Parathyroid adenoma (tissue), 2 donors: ENCODE data around the gene LIMK2.

ENCODE experiments used
- H2AFZ ChIP-seq: fragments of 300-600 bp; sonication (generic); one replicate; pipeline ENCODE4 v1.7.0; 2017; ENCODE audit warnings: antibody characterized with exemption, mild to moderate bottlenecking
- H3K27ac ChIP-seq: fragments of 300-600 bp; sonication (generic); one replicate; pipeline ENCODE4 v1.7.0; 2017
- H3K27me3 ChIP-seq: fragments of 300-600 bp; sonication (generic); one replicate; pipeline ENCODE4 v1.7.0; 2017; ENCODE audit warnings: low read length; ENCODE audit not compliant: control insufficient read depth, insufficient read depth
- H3K36me3 ChIP-seq: fragments of 300-600 bp; sonication (generic); one replicate; pipeline ENCODE4 v1.7.0; 2017; ENCODE audit warnings: low read length; ENCODE audit not compliant: control insufficient read depth, insufficient read depth
- H3K4me1 ChIP-seq: fragments of 300-600 bp; sonication (generic); one replicate; pipeline ENCODE4 v1.7.0; 2017; ENCODE audit warnings: control low read depth
- H3K4me2 ChIP-seq: fragments of 300-600 bp; sonication (generic); one replicate; pipeline ENCODE4 v1.7.0; 2017; ENCODE audit warnings: low read length
- H3K4me3 ChIP-seq: fragments of 300-600 bp; sonication (generic); one replicate; pipeline ENCODE4 v1.7.0; 2017; ENCODE audit warnings: low read depth, low read length
- H3K79me2 ChIP-seq: fragments of 300-600 bp; sonication (generic); one replicate; pipeline ENCODE4 v1.7.0; 2017; ENCODE audit warnings: control low read depth
- H3K9ac ChIP-seq: fragments of 300-600 bp; sonication (generic); one replicate; pipeline ENCODE4 v1.7.0; 2017; ENCODE audit warnings: mild to moderate bottlenecking
- H3K9me3 ChIP-seq: fragments of 300-600 bp; sonication (generic); one replicate; pipeline ENCODE4 v1.7.0; 2017; ENCODE audit warnings: low read length; ENCODE audit not compliant: control insufficient read depth
- TF ChIP-seq, protein P1 (sequence below): fragments of 300-600 bp; sonication (generic); IDR thresholded peaks from one replicate; pipeline ENCODE4 v1.7.0; 2017; ENCODE audit warnings: antibody characterized with exemption, mild to moderate bottlenecking
- donor health status: primary hyperparathyroidism.

The LIMK2 gene

DNA sequence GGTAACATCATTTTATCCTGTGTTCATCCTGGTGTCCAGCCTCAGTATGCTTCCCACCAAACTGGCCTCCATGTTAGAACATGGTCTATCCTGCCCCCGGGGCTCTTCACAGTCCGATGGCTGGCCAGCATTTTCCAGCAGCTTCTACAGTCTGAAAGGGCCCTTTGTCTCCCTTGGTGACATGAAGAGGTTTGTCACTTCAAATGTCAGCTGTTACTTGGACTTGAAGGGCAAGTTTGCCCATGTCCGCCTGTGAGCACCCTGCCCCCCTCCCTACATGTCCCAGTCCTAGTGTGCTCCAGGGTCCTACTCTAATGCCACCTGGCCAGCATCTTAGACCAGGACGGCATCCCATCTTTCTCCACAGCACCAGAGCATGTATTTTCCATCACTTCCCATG lies 109.3 kb downstream of the LIMK2 start:
- Histone ChIP-seq H2AFZ (no peak overlapping the region), H3K36me3 (no peaks in the 10 kb centered on the region), H3K9me3 (no peaks in the 10 kb centered on the region), H3K27me3 (no peaks in the 10 kb centered on the region), H3K4me3 (no peak overlapping the region), H3K4me2 (no peak overlapping the region), H3K79me2 (no peaks in the 10 kb centered on the region), H3K9ac (no peak overlapping the region), H3K27ac (no peak overlapping the region), H3K4me1 (no peaks in the 10 kb centered on the region)
- TF ChIP-seq, protein P1, sequence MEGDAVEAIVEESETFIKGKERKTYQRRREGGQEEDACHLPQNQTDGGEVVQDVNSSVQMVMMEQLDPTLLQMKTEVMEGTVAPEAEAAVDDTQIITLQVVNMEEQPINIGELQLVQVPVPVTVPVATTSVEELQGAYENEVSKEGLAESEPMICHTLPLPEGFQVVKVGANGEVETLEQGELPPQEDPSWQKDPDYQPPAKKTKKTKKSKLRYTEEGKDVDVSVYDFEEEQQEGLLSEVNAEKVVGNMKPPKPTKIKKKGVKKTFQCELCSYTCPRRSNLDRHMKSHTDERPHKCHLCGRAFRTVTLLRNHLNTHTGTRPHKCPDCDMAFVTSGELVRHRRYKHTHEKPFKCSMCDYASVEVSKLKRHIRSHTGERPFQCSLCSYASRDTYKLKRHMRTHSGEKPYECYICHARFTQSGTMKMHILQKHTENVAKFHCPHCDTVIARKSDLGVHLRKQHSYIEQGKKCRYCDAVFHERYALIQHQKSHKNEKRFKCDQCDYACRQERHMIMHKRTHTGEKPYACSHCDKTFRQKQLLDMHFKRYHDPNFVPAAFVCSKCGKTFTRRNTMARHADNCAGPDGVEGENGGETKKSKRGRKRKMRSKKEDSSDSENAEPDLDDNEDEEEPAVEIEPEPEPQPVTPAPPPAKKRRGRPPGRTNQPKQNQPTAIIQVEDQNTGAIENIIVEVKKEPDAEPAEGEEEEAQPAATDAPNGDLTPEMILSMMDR, result no peak

DNA sequence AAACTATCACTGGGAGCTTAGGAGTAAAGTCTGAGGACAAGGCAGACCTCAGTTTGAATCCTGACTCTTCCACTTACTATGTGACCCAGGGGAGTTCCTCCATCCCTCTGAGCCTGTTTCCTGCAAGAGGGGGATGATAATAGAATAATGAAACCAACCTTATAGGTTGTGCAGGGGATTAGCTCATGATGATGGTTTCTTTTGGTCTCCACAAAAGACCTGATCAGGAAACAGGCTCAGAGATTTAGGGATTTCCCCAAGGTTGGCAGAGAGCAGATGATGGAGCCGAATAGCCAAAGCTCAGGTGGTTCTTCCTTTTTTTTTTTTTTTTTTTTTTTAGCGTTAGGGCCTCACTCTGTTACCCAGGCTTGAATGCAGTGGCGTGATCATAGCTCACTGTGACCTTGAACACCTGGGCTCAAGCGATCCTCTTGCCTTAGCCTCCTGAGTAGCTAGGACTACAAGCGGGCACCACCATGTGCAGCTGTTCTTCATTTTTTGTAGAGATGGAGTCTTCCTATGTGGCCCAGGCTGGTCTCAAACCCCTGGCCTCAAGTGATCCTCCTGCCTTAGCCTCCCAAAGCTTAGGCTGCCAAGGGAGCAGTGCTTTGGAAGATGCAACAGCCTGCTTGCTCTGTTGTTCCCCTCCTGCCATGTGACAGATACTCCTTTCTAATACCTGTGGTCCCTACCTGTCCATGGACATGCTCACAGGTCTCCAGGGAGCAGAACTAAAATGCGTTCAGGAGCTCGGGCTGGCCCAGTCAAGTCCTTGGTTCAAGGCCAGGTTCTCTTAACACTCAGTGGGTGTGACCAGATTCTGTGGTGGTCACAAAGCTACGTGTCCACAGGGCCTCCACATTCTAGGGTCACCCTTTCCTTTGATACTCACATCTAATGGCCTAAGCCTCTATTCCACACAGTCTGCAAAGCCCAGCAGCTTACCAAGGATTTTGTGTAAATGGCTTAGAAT lies 111.8 kb downstream of the LIMK2 start:
- TF ChIP-seq, protein P1, result no peak
- no peak overlapping the region for H3K27ac ChIP-seq
- H3K9ac ChIP-seq, result no peak overlapping the region
- H3K9me3 ChIP-seq, result no peaks in the 10 kb centered on the region
- H3K36me3 ChIP-seq, result no peaks in the 10 kb centered on the region
- H2AFZ ChIP-seq, result no peak overlapping the region
- H3K4me2 ChIP-seq, result no peak overlapping the region
- no peaks in the 10 kb centered on the region for H3K79me2 ChIP-seq
- no peak overlapping the region for H3K4me3 ChIP-seq
- no peaks in the 10 kb centered on the region for H3K4me1 ChIP-seq
- H3K27me3 ChIP-seq, result no peaks in the 10 kb centered on the region

DNA sequence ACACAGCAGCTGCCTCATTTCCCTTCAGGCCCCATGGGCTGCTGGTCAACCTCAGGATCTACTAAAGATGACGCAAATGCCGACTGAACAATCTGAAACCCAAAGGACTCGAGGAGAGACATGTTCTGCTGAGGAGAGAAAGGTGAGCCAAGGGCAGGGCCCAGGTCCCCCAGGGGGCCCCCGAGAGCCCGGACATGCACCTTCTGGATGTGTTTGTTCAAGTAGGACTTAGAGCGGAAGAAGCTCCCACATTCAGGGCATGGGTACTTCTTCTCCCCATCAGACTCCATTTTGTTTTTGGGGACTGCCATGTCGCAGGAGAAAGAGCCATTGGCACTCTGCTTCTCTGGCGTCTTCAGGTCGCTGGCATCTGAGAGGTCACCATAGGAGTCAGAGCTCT lies 114.8 kb downstream of the LIMK2 start:
- H3K27ac ChIP-seq, result no peak overlapping the region
- no peaks in the 10 kb centered on the region for H3K79me2 ChIP-seq
- TF ChIP-seq, protein P1, result no peak
- H3K4me2 ChIP-seq, result no peak overlapping the region
- H3K27me3 ChIP-seq, result no peaks in the 10 kb centered on the region
- no peaks in the 10 kb centered on the region for H3K36me3 ChIP-seq
- no peak overlapping the region for H3K4me3 ChIP-seq
- H3K9me3 ChIP-seq, result no peaks in the 10 kb centered on the region
- no peak overlapping the region for H2AFZ ChIP-seq
- no peak overlapping the region for H3K9ac ChIP-seq
- H3K4me1 ChIP-seq, result no peaks in the 10 kb centered on the region

DNA sequence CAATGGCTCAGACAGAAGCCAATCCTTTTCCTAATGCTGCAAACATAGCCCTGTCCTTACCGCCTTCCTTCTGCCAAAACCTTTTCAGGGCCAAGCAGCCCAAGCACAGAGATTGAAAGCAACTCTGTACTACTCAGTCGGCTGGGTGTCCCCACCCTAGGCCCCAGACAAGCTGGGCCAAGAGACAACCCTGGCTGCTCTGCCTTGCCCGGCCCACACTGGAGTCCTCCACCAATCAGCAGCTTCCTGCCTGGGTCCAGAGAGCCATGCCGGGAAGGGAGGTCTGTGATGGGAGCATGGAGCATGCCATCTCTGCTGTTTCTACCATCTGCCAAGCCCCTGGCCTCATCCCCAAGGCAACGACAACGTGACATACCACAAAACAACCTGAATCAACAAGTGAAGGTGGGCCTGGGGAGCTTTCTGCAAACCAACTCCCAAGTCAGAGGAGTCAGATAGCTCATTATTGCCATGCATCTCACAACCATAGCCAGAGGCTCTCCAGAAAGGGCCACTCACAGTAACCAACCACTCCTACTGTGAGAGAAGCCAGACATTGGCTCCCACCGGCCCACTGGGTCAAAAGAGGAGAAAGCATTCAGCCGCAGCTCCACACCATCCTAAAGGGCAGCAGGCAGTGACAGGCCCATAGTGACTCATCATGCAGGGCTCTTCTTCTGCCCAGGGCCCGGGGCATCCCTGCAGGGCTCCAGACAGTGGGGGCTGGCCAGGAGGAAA lies 115.9 kb downstream of the LIMK2 start:
- no peaks in the 10 kb centered on the region for H3K27me3 ChIP-seq
- H3K9ac ChIP-seq, result no peak overlapping the region
- H3K4me2 ChIP-seq, result no peak overlapping the region
- TF ChIP-seq, protein P1, result no peak
- H3K36me3 ChIP-seq, result no peaks in the 10 kb centered on the region
- H3K9me3 ChIP-seq, result no peaks in the 10 kb centered on the region
- H3K27ac ChIP-seq, result no peak overlapping the region
- no peaks in the 10 kb centered on the region for H3K79me2 ChIP-seq
- no peak overlapping the region for H3K4me3 ChIP-seq
- H3K4me1 ChIP-seq, result no peaks in the 10 kb centered on the region
- H2AFZ ChIP-seq, result no peak overlapping the region
